ENCODE measurements around the gene ROPN1B.

ROPN1B gene

GRCh38 chr3:126004692-126005091, 35.7 kb downstream of the ROPN1B start:
- DNase-seq (ENCODE audit: low read depth) = no peak

DNA sequence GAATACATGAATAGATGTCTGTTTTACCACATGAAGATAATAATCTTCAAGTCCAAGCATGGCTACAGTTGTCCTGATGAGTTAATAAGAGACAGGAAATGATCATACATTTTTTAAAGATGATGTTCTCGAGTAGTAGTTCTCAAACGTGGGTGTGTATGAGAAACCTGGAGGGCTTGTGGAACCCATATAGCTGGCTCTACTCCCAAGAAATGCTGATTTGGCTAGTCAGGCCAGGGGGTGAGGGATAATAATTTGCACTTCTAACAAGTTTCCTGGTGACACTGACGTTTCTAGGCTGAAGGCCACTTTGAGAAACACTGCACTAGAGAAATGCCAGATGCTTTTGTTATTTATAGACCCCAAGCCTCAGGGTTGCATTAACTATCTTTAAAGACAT, 37.0 kb downstream of the ROPN1B start:
- no peak for DNase-seq (ENCODE audit: low read depth)

DNA sequence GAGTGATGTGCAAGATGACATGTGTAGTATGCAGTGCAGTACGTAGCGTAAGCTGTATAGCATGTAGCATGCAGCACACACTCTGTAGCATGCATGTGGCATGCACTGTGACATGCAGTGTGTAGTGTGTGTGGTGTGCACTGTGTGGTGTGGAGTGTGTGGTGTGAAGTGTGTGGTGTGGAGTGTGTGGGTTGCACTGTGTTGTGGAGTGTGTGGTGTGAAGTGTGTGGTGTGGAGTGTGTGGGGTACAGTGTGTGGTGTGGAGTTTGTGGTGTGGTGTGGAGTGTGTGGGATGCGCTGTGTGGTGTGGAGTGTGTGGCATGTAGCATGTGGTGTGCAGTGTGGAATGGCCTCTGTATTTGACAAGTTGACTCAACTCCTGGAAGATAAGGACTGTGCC, 39.2 kb downstream of the ROPN1B start:
- no peak for DNase-seq (ENCODE audit: low read depth)

GRCh38 chr3:126009181-126009580, 40.2 kb downstream of the ROPN1B start:
- no peak for DNase-seq (ENCODE audit: low read depth)

- DNase-seq (ENCODE audit: low read depth) = no peak
Measured at GRCh38 chr3:126013751-126014156, 44.8 kb downstream of the ROPN1B start.

- DNase-seq (ENCODE audit: low read depth) = no peak
Measured at GRCh38 chr3:126014252-126014651, 45.3 kb downstream of the ROPN1B start.

GRCh38 chr3:126015075-126015474, 46.1 kb downstream of the ROPN1B start:
- no peak for DNase-seq (ENCODE audit: low read depth)

- no peak for DNase-seq (ENCODE audit: low read depth)
Measured at GRCh38 chr3:126016616-126017015, 47.6 kb downstream of the ROPN1B start.

- no peak for DNase-seq (ENCODE audit: low read depth)
Measured at GRCh38 chr3:126017362-126017761, 48.4 kb downstream of the ROPN1B start.

- DNase-seq (ENCODE audit: low read depth) = no peak
Measured at GRCh38 chr3:126018545-126018944, 49.6 kb downstream of the ROPN1B start.

DNA sequence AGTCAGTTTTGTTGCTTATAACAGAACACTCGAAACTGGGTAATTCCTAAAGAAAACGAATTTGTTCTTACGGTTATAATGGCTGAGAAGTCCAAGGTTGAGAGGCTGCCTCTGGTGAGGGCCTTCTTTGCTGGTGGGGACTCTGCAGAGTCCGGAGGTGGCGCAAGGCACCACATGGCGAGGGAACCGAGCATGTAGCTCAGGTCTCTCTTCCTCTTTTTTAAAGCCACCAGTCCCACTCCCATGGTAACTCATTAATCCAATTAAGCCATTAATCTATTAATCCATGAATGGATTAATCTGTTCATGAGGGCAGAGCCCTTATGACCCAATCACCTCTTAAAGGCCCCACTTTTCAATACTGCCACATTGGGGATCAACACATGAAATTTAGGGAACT, 50.0 kb downstream of the ROPN1B start:
- DNase-seq (ENCODE audit: low read depth) = no peak

DNA sequence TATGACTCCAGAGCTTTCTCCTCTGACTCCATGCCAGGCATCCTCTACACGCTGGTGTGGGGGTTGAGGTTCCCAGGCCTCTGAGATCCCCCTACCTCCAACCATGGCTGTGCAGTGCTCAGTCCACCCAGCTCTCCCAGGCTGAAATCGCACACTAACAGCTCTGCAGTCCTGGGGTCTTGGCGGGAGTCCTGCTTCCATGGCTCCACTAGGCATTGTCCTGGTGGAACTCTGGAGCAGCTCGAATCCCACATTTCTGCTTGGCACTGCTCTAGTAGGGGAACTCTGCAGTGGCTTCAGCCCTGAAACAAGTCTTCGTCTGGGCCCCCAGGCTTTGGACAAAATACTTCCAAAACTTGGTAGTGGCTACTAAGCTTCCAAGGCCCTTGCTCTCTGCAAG, 50.7 kb downstream of the ROPN1B start:
- DNase-seq (ENCODE audit: low read depth) = no peak

DNA sequence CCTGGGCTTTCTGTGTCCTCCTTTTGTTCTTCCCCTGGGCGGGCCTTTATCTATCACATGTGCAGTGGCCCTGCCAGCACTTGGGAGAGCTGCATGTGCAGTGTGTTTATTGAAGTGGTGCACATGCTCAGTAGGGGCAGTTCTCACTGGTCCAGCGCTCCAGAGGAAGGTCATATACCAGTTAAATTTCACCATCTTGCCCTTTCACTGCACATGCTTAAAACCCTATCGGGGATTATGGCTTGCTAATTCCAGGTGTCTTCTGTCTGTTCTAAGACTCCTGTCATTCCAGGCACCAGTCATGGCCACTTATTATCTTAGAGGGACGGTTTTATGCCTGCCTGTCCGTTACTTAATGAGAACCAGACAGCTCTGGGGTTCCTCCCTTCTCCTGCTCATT, 52.2 kb downstream of the ROPN1B start:
- DNase-seq (ENCODE audit: low read depth) = no peak

DNA sequence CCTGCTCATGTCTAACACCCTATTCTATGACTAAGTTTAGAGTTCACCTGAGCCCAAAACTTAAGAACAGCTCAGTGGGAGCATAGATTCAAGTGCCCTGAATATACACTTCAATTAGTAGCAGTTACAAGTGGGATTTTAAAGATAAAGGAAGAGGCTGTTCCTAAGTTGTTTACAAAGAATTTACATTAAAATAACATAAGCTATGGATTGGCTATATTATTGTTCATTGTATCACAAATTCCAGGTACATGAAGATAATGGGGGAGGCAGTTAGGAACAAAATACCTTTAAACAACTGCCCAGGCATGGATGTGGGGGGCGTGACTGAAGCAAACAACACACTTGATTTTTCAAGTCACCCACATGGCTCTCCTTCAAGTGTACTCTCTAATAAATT, 52.7 kb downstream of the ROPN1B start:
- no peak for DNase-seq (ENCODE audit: low read depth)

DNA sequence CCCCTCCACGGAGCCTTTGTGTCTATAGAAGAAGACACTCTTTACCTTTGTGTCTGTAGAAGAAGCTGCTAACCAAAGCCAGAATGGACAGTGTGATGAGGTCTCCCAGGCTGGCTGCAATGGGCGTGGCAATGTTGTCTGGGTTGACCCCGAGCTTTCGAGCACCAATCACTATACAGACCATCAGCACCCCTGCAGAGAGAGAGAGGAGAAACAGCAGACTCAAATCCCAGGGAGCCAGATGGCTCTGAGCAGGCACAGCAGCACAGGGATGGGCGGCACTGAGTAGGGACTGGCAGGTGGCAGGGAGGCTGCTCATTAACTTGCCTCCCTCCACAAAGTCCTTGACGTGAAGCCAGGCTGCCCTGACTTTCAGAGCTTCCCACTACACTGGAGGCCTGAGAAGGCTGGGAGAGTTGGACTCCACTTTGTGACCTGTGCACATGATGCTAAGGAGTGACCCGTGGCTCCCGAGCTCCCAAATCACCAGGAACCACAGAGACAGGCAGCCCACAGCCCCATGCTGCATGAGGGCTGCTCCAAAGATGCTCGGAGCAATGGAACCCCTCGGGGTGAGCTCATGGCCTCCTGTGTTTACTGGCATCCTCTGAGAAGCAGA, 53.9 kb downstream of the ROPN1B start:
- no peak for DNase-seq (ENCODE audit: low read depth)

DNA sequence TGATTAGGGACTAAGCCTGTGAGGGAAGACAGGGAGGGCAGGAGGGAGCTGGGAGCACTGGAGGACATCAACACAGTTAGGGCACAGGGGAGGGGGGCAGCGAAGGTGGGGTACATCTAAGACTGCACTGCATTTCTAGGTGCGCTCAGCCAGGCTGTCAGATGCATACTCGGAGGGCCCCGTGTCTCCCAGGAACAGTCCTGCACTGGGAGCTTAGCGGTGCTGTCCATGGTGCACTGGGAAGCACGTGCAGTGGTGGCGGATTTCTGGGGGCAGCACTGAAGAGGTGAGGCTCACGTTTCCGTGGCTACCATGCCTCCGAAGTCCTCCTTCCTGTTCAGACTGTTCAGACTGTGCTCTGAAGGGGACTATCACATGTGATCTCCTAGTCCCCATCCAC, 54.4 kb downstream of the ROPN1B start:
- DNase-seq (ENCODE audit: low read depth) = no peak

- no peak for DNase-seq (ENCODE audit: low read depth)
Measured at GRCh38 chr3:126024049-126024854, 55.3 kb downstream of the ROPN1B start.

DNA sequence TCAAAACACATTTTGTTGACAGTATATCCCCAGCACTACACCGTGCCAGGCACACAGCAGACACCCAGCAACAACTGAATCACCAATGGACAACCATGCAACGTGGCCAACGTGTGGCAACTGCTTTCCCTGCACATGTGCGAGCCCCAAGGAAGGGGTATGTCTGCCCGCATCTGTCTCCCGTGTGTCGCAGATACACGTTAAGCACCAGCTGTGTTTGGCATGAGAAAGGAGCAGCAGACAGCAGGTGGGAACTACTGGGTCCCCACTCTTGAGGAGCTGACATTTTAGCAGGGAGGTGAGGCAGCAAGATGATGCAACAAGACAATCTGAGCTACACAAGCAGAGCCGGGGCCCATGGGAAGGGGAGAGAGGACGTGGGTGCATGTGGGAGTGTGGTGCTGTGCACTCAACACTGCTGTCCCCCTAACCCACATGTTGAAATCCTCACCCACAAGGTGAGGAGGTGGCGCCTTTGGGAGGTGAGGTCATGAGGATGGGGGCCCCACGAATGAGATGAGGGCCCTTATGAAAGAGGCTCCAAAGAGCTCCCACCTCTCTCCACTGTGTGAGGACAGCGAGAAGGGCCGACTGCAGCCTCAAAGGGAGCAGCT, 56.2 kb downstream of the ROPN1B start:
- no peak for DNase-seq (ENCODE audit: low read depth)

DNA sequence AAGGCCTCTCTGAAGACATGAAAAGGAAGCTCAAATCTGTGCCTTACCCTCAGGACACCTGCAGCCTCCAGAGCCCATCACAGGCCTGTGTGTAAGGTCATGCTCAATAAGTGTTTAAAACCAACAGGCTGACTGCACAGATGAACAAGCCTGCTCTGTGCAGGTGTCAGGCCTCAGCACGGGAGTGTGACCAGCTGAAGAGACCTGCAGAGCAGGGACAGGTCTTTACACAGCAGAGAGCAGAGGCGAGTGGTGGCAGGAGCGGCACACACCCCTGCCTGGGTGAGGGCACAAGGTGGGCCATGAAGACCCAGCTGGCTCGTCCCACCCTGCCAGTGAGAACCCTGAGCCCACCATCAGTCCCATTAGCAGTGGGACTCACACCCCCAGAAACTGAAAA, 56.9 kb downstream of the ROPN1B start:
- no peak for DNase-seq (ENCODE audit: low read depth)

GRCh38 chr3:126026277-126026751, 57.3 kb downstream of the ROPN1B start:
- no peak for DNase-seq (ENCODE audit: low read depth)

DNA sequence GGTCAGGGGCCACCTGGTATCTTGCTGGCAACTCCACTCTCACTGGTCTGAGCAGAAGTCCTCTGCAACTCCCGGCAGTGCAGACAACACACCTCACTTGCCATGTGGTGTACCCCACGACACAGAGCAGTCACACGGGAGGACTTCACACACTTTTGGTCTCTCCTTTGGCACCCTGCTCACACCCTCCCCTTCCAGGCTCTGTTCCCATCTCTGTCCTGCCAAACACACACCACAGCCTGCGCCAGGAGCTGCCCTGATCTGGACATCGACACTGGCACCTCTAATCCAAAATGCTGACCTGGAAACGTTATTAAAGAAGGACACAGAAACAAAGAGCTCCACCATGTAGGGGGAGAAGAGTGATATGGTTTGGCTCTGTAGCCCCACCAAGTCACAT, 57.8 kb downstream of the ROPN1B start:
- no peak for DNase-seq (ENCODE audit: low read depth)

- DNase-seq (ENCODE audit: low read depth) = no peak
Measured at GRCh38 chr3:126028096-126028495, 59.1 kb downstream of the ROPN1B start.

DNA sequence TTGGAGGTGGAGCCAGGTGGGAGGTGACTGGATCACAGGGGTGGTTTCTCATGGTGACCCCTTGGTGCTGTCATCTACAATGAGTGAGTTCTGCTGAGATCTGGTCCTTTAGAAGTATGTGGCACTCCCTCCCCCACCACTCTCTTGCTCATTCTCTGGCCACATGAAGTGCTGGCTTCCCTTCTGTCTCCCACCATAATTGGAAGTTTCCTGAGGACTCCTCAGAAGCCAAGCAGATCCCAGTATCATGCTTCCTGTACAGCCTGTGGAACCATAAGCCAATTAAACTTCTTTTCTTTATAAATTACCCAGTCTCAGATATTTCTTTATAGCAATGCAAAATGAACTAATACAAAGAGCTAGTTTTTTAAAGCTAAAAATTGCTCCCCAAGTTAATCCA, 60.3 kb downstream of the ROPN1B start:
- DNase-seq (ENCODE audit: low read depth) = no peak
